ENCODE data around the gene MAL.

MAL gene

DNA sequence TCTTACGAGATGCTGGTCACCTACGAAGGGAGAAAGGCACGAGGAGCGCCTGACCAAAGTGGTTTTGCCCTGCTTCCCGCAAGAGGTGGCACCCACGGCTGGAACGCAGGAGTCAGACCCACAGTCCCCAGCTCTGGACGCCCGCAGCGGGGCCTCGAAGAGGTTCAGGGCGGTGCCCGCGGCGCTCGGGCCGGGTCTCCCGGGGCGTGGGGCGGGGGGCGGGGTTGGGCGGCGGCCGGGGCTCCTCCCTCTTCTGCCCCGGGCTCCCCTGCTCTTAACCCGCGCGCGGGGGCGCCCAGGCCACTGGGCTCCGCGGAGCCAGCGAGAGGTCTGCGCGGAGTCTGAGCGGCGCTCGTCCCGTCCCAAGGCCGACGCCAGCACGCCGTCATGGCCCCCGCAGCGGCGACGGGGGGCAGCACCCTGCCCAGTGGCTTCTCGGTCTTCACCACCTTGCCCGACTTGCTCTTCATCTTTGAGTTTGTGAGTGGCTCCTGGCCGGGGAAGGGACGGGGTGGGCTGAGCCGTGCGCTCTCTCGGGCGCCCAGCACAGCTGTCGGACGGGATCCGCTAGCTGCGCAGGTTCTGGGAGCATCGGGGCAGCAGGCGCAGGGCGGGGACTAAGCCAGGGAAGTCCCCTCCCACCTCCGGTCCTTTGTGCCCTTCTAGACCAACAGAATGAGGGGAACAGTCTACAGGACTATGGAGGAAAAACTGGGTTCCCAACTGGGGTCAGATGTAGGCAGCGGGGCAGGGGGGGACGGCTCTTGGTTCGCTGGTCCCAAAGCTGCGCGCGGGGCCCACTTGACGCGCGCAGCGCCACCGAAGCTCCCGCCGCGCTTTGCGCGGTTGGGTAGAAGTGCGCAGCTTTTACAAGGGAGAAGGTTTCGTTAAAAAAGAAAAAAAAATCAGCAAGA is at the start of gene MAL:
MAL (plus strand) TSS at position 303 of the 914 bp plus-strand sequence; CDS start at position 388, 85 bp downstream.
- no peak for DNase-seq

DNA sequence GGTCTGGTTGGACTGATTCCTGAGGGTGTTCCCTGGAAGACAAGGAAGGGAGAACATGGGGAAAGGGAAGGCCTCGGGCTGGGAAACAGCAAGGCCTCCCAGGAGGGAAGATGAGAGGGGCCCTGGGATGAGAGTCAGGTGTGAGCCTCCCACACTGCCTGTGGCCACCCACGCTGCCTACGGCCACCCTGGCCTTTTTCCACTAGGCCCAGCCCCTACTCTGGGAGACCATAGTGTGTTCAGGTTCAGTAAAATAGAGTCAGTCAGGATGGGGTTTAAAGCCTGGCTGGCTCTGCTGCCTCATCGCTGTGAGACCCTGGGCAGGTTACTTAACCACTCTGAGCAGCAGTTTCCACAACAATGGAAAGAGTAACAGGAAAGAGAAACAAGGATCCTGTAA is 47.7 kb upstream of the MAL start:
- no peak for DNase-seq

DNA sequence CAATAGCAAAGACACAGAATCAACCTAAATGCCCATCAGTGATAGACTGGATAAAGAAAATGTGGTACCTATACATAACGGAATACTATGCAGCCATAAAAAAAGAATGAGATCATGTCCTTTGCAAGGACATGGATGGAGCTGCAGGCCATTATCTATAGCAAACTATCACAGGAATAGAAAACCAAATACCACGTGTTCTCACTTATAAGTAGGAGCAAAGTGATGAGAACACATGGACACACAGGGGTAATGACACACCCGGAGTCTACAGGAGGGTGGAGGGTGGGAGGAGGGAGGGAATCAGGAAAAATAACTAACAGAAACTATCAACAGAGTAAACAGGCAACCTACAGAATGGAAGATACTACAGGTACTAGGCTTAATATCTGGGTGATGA is 46.6 kb upstream of the MAL start:
- no peak for DNase-seq

DNA sequence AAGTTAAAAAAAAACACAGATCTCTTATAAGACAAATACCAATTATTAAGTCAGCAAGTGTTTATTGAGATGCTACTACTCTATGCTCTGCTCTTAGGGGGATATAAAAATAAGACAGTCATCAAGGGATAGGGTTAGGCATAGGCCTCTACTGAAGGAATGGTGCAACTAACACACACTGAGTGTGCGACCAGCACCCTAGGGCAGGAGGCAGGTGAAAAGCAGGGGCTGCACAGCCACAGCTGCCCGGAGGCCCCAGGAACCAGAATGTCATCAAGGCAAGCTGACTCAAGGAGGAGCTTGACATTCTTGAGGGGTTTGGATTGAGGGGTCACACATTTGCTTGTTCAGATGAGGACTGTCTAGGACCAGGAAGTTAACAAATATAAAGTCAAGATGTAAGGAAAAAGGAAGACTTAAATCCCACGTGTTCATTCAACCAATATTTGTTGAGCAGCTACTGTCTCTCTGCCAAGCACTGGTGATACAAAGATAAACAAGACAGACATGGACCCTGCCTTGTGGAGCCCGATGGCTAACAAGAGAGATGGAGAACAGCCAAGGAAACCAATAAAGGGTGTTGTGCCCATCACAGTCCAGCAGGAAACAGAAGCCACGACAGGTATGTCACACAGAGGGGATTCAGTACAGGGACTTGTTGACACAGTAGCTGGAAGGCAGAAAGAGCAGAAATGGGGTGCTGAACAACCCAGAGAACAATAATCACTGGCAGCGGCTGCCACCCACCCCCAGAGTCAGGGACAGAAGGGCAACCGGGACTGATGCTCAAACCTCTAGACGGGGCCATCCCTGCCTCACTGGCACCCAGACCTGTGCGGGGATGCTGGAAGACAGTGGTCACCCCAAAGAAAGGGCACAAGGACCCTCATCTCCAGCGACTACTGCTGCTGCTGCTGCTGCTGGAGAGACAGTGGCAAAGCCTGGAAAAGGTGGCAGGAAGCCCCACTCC is 45.8 kb upstream of the MAL start:
- DNase-seq, result no peak

DNA sequence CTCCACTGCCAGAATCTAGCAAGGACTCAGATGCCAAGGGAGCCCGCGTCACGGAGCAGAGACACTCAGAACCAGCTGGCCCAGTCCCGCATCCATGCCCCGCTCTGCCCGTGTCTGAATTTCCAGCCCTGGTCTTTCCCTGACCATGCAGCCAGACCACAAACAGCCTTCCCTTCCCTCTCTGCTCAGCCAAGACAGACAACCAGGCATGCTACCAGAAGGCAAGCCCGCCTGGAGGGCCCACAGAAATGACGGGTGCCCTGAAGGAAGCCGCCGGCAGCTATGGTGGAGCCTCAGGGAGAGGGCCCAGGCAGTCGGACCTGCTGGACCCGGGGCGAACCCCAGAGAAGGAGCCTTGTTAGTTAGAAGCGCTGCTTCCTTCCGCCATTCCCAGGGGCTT is 45.1 kb upstream of the MAL start:
- no peak for DNase-seq

DNA sequence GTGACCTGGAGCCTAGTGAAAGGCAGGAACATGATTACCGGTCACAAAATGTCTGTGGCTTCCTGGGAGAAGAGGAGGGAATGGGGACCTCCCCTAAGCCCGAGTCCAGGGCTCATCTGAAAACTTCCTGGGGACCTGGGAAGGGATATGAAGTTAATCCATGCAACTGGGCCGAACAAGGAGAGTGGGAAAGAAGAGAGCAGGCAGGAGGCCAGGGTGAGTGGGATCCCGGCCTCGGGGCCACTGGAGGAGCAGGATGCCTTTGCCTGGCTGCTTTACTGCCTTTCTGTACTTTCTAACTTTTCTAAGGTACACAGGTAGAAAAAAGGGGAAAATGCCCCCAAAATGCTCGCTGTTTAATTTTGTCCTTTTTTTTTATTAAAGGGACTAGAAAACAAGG is 43.4 kb upstream of the MAL start:
- no peak for DNase-seq

DNA sequence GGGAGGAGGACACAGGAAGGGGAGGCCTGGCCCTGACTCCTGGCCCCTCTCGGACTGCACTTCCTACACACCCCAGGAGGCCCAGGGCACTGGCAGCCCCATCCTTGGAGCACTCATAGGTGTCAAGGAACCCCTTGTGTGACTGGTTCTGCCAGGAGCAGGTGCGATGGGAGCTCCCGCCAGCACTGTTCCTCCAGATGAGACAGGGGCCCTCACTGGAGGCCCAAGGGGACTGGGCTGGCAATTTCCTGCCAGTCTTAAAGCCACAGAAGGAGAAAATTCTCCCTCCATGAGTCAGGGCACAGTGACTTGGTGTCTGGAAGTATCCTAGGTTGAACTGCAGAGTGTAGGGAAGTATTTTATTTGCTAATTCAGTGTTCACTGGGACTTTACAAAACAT is 42.8 kb upstream of the MAL start:
- DNase-seq, result no peak

DNA sequence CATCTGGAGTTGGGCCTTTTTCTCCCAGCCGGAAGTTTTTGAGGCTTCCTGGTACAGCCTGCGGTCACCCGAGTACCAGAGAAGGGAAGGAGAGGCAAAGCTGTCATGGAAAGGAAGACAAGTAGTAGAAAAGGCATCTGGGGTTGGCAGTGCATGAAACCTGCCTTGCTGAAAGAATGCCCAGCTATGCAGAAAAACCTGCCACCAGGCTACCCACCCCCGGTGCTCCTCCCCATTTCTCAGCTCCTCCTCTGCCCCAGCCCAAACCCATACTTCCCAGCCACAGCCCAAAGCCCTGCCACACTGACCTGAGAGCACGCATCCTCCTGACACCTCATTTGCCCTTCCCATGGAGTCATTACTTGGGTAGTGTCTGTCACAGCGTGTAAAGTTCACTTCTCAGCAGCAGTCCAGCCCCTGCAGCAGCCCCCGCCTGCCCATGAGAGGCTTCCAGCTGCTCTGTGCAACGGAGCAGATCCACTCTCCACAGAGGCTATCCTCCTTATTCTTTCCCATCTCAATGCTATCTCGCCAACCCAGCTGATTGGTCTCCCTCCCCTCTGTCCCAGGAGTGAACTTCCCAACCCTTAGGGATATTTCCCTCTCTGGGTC is 40.4 kb upstream of the MAL start:
- DNase-seq, result no peak

DNA sequence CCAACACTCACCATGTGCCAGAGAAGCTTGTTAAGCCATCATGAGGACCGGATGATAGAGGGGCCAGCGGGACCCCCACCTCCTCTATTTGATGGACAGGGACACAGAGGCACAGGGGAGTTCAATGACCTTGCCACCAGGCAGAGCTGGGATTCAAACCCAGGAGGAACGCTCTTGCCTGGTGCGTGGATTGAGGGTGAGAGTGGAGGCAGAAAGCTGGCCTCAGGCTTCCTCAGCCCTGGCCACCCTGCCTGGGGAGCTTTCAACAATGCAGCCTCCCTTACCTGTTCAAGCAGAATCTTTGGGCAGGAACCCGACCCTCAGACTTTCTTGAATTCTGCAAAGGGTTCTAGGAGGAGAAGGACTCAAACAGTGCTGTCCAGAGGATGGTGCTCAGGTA is 39.9 kb upstream of the MAL start:
- no peak for DNase-seq

DNA sequence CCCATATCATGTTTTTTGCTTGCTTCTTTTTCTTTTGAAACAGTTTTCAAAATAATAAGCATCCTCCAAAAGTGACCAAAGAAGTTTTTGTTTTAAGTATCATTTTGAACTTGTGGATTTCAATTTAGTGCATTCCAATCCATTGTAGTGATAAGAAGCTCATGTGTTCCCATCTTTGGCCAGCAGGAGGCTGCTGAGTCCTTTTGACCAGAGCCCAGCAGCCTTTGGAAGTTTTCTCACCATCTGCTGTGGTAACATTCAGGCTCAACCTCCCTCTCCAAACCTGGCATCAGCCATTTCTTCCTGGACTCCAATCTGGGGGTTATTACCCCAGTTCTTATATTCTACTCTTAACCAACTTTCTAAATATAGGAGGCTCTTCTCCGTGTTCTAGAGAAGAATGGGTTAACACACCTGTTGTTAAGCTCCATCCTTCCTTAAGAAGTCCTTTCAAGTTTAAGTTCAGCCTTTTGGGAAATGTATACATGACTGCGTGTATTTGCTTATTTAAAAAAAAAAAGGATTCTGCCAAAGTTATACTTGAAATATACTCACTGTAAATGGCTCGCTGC is 39.0 kb upstream of the MAL start:
- no peak for DNase-seq

DNA sequence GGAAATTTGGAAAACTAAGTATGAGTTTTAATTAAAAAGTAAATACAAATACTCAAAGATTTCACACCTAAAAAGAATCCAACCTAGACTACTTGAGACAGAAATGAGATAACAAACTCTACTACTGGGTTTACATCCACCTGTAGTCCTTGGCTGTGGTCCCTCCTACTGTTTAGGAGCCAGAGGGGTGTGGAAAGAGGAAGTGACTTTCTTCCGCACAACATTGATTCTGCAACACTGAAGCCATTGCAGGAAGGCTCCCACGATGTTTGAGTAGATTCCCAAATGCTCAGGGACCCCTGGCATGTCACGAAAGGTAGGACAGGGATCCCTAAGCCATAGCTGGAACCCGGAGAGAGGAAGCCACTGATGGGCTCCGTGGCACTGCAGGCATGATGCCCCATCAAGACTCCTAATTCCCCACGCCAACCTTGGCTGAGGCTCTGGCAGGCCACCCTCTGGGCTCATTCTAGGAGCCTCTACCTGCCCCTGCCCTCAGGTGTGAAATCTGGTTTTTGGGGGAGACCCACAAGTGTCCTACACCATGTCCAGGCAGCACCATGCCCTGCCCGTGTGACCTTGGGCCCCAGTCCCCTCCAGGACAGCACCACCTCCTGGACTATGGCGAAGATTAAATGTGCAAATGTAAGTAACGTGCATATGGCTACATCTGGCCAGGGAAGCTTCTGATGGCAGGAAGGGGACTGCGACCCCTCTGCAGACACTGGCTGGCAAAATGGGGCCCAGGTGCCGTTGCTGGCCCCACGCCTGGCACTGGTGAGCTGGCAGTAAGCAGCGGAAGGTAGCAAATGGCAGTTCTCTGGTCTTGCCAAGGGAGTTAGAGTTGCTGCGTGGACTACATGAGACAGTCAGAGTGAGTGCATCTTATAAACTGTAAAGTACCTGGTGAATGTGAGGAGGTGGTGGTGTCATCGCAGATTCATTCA is 38.2 kb upstream of the MAL start:
- DNase-seq, result no peak

DNA sequence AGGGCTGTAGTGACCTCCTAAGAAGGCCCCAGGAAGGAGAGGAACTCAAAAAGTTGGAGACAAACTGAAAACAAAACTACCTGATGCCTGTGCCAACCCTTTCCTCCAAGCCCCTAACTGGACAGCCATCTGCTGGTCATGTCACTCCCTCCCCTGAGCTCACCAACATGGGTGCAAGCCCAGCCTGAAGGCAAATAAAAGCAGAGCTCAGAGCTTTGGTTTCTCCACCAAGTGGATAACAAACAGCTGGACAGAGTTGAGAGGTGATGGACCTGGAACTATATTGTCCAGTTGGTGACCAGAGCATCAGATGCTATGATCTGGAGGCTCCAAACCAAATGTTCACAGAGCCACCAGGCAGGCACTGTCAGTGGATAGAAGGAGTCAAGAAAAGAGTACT is 34.6 kb upstream of the MAL start:
- no peak for DNase-seq

DNA sequence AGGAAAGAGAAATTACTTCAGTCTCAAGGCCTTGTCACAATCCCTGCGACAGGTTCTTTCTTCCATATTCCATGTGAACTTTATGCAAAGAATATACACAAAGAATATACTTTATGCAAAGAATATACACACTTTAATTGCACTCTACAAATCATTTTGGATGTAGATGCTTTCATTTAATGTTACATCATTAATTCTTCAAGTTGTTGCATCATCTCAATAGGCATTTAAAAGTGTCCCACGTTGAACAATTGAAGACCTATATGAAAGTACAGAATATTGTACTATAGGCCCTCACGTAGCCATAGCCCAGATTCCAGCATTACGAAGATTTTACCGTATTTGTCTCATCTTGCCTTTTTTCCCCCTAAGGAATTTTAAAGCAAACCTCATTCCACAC is 33.1 kb upstream of the MAL start:
- no peak for DNase-seq

DNA sequence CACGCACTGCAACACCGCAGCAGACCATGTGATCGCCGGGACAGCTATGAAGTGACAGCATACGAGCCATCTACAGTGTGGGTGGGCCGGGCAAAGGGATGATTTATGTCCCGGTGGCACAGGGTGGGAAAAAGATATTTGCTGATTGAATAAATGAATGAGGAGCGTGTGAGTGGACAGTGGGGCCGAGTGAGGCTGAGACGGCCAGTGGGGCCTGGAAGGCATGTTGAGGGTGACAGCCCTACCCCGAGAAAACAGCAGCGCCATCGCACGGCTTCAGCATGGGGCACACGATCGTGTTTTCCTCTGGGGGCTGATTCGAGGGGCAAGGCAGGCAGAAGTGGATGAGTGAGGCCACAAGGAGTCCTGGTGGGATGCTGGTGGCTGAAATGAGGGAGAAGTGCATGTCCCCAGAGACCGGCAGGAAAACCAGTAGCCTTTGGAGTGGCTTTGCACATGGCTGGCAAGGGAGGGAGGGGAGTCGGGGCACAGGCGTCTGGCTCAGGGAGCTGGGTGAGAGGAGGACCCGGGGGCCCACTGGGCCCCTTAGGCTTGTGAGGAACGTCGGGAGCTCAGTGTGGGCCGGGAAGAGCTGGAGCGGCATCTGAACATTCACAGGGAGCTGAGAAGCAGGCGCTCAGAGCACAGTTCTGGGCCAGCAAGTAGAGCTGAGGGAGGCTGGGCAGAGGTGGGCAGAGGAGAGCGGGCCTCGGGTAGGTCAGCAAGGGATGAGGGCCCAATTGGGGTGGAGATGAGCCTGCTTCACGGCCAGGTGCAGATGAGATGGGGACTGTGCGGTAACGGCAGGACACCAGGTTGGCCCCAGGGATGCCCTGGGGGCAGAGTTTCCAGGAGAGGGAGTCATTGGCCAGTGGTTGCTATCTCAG is 32.1 kb upstream of the MAL start:
- DNase-seq, result no peak

DNA sequence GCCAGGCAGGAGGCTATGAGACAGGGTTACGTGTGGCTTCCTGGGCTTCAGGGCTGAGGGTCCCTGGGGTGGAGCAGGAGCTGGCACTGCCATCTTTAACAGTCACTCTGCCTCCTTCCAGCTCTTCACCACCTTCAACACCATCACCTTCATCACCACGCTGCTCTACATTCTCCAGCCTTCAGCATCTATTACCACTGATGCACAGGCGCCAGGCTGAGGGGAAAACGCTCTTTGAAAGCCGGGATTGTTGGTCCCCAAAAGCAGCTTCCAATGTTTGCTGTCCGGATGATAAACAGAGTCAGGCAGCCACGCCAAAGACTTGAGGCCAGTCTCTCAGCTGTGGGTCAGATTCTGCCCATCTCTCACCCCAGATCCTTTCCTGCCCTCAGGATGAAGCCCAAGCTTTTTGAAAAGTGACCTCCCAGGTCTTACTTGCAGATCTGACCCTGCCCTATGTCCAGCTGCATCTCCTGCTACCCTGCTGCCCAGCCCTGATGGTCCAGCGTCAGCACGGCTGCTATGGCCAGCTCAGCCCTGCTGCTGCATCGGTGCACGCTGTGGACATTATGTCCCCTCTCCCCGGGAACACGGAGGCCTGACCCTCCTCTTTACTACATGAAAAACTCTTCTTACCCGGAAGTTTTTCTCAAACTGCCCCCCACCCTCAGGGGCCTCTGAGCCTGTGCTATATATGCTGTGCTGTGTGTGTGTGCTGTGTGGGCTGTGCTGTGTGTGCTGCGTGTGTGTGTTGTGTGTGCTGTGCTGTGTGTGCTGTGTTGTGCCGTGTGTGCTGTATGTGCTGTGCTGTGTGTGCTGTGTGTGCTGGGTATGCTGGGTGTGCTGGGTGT is 31.2 kb upstream of the MAL start:
- DNase-seq, result no peak

DNA sequence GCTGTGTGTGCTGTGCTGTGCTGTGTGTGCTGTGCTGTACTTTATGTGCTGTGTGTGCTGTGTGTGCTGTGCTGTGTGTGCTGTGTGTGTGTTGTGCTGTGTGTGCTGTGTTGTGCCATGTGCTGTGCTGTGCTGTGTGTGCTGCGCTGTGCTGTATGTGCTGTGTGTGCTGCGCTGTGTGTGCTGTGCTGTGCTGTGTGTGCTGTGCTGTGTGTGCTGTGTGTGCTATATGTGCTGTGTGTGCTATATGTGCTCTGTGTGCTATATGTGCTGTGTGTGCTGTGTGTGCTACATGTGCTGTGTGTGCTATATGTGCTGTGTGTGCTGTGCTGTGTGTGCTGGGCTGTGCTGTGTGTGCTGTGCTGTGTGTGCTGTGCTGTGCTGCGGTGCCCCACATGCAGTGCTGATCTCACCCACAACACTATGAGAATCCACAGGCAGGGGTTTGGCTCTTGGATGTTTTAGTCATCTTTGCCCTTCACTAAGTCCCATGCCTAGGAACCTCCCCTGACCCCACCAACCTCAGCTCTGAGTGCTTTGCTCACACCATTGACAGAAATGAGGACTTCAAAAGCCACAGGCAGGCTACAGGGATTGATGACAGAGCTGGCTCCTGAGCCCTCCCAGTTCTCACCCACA is 30.5 kb upstream of the MAL start:
- DNase-seq, result no peak

DNA sequence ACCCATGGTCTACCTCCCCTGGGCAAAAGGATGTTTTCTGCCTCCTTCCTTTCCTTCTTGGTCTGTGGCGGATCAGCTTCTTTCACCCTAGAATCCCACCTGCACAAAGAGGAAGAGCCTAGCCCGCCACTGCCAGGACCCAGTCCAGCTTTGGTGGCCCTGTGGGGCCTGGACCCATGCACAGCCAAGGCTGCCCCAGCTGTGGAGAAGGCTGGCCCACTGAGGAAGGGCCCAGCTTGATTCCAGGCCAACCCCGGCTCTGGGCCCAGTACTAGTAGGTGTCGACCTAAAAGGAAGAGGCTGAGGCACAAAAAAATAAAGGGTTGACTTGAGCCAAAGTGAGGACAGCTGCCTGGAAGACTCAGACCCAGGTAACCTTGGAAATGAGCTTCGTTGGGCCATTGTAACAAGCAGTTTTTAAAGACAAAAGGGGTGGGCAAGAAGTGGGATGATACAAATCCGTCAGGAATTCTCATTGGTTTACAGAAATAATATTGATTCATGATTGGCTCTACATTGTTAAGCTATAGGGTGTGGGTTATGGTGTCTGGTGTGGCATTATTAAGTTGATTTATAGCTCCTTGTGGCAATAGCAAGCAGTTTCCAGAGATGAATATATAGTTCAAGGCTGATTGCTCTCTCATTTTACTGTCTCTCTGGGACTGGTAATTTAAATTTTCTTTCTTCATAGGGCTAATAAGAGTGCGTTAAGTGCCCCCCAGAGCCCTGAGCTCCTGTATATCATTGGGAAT is 29.8 kb upstream of the MAL start:
- DNase-seq, result no peak

DNA sequence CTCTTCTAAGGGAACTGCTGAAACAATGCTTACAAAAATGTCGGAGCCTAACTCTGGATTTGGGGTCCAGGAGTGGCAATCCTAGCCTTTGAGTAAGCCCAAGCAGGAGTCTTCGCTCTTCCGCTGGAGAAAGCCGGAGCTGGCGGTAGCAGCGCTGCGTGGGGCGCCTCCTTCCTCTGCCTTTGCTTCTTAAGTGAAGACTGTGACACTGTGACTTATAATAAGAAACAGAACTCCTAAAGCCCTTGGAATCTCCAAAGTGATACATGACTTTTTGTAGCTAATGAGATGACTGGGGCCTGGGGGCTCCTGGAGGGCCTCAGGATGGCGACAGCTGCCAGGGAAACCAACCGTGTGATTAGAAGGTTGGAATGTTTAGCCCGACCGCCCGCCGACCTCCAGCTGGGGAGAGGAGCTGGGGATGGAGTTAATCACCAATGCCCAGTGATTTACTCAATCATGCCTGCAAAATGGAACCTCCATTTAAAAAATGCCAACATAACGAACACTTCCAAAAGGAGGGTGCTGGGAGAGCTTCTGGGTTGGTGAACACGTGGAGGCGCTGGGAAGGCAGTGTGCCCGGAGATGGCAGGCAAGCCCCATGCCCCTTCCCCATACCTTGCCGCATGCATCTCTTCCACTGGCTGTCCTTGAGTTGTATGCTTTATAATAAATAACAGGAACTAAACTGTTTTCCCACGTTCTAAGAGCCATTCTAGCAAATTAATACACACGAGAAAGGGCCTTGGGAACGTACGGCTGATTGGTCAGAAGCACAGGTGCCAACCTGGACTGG is 29.0 kb upstream of the MAL start:
- DNase-seq, result no peak

Measured in GOT3 (cell line).